Uterus (tissue), 2 donors: Measurements from ENCODE around the gene GAMT.

Source experiments
- POLR2A ChIP-seq, 2 donors: fragments of 450-650 bp; IDR thresholded peaks; one replicate each; pipeline ENCODE4 v1.6.1; 2016; ENCODE audit warnings: antibody characterized with exemption in 2 of 2, mild to moderate bottlenecking in 1 of 2, moderate library complexity in 1 of 2
- TF ChIP-seq, protein P1 (sequence below), 4 experiments: fragments of 200-600 bp in 2 of 4; fragments of 450-650 bp in 2 of 4; sonication (generic) in 2 of 4; IDR thresholded peaks; one replicate each; pipeline ENCODE4 v1.5.1; 2016 to 2019; ENCODE audit warnings: antibody characterized with exemption in 4 of 4, mild to moderate bottlenecking in 2 of 4, moderate library complexity in 1 of 4

DNA sequence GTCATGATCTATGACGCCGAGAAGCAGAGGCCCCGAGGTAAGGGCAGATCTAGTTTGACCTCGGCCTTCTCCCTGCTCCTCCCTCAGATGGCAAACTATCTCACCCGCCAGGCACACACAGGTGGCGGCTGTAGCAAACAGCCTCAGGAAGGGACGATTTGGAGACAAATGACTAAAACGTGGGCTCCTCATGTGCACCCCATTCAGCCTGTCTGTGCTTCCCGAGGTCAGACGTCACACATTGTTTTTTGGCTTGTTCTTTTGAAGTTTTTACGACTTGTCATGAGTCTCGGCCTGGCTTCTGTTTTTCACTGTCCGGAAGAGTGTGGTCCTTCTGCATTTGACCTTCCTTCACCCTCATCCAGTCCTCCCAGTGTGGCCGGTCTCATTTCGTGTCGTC lies 21.0 kb upstream of the GAMT start:
- no peak for TF ChIP-seq POLR2A (IDR thresholded peaks at IDR 0.05)
- TF ChIP-seq, protein P1, sequence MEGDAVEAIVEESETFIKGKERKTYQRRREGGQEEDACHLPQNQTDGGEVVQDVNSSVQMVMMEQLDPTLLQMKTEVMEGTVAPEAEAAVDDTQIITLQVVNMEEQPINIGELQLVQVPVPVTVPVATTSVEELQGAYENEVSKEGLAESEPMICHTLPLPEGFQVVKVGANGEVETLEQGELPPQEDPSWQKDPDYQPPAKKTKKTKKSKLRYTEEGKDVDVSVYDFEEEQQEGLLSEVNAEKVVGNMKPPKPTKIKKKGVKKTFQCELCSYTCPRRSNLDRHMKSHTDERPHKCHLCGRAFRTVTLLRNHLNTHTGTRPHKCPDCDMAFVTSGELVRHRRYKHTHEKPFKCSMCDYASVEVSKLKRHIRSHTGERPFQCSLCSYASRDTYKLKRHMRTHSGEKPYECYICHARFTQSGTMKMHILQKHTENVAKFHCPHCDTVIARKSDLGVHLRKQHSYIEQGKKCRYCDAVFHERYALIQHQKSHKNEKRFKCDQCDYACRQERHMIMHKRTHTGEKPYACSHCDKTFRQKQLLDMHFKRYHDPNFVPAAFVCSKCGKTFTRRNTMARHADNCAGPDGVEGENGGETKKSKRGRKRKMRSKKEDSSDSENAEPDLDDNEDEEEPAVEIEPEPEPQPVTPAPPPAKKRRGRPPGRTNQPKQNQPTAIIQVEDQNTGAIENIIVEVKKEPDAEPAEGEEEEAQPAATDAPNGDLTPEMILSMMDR (IDR thresholded peaks at IDR 0.05): no peak
